HFFc6 (cell line): Measurements from ENCODE around the gene PIGC. TPM values are rescaled to one million over a fixed set of nuclear protein-coding genes. Genes with fewer than 3 reads are reported as not detected.

ENCODE experiments used
- DNase-seq: peaks from one replicate; pipeline ENCODE4 v3.0.0-alpha.2; 2018
- H3K27ac Mint-ChIP-seq: 2 replicates; pipeline ENCODE4 v1.8.0; 2020; ENCODE audit warnings: mild to moderate bottlenecking, mixed read lengths
- H3K27me3 Mint-ChIP-seq: 2 replicates; pipeline ENCODE4 v1.8.0; 2021; ENCODE audit warnings: mild to moderate bottlenecking, moderate library complexity, mixed read lengths; ENCODE audit not compliant: insufficient read depth
- H3K36me3 Mint-ChIP-seq: 2 replicates; pipeline ENCODE4 v1.8.0; 2021; ENCODE audit warnings: low read depth, mixed read lengths
- H3K4me1 Mint-ChIP-seq: 2 replicates; pipeline ENCODE4 v1.8.0; 2020; ENCODE audit warnings: low read depth, mixed read lengths
- H3K4me3 Mint-ChIP-seq: 2 replicates; pipeline ENCODE4 v1.8.0; 2020; ENCODE audit warnings: mild to moderate bottlenecking, moderate library complexity, mixed read lengths
- H3K9me3 Mint-ChIP-seq: 2 replicates; pipeline ENCODE4 v1.8.0; 2020; ENCODE audit warnings: mild to moderate bottlenecking, mixed read lengths
- CTCF ChIP-seq: fragments of 200-600 bp; sonication (generic); IDR thresholded peaks from 2 replicates; pipeline ENCODE4 v1.5.0; 2021; ENCODE audit warnings: antibody characterized with exemption, mild to moderate bottlenecking
- total RNA-seq, 6 experiments: library from RNA; stranded (reverse); fragmentation: NEBNext Ultra II Directional; extraction: Animal tissue kit (Norgen Biotek cat#: 25700); gene quantifications; 2 replicates in 1 of 6; 3 replicates in 5 of 6; pipeline ENCODE4 v1.2.3, GENCODE V29; 2021

The PIGC gene
- total RNA-seq, 6 experiments from 2014 or later: 14.2 to 17.1 (median 15.3) TPM

- peak; percentile 41; the same call in 1 of the 2 replicates for TF ChIP-seq CTCF
- Mint-ChIP-seq H3K9me3 (no peaks in the 10 kb centered on the region), H3K4me3 (no peak overlapping the region; the same call in 1 of the 2 replicates), H3K4me1 (peaks cover 59% of the 10 kb centered on the region), H3K27ac (peak overlapping the region; percentile 39; the same call in 1 of the 2 replicates), H3K36me3 (no peaks in the 10 kb centered on the region), H3K27me3 (no peaks in the 10 kb centered on the region)
- DNase-seq: no peak
These were observed 43.8 kb downstream of the PIGC start for GRCh38 chr1:172399756-172400721.

GRCh38 chr1:172398970-172399755, 44.7 kb downstream of the PIGC start:
- Mint-ChIP-seq H3K36me3 (no peaks in the 10 kb centered on the region), H3K4me1 (peaks cover 60% of the 10 kb centered on the region), H3K27me3 (no peaks in the 10 kb centered on the region), H3K27ac (peak overlapping the region; percentile 83), H3K4me3 (peak overlapping the region; percentile 72), H3K9me3 (no peaks in the 10 kb centered on the region)
- DNase-seq: peak; percentile 97
- TF ChIP-seq CTCF: peak; percentile 89

- TF ChIP-seq CTCF: no peak
- peaks cover 62% of the 10 kb centered on the region for H3K4me1 Mint-ChIP-seq
- peak overlapping the region; percentile 83 for H3K27ac Mint-ChIP-seq
- no peaks in the 10 kb centered on the region for H3K9me3 Mint-ChIP-seq
- H3K27me3 Mint-ChIP-seq: no peaks in the 10 kb centered on the region
- no peak overlapping the region for H3K4me3 Mint-ChIP-seq
- DNase-seq: no peak
- no peaks in the 10 kb centered on the region for H3K36me3 Mint-ChIP-seq
These were observed 45.7 kb downstream of the PIGC start for GRCh38 chr1:172398193-172398592.

DNA sequence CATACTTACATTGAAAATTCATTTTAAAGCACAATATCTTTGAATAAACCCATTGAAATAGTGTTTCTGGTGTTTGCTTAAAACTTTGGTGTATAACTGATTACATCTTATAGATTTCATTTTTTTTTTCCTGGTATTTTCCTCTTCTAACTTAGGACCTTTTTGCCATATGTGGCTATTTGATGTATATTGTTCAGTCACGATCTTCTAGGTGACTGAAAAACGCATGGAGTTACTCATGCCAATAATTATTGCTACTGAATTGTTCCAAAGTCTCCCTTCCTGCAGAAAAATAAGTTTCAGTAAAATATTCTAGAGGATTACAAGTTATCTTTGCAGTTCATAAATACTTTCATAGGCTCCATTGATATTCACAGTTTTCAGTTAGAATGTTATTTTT, 46.2 kb downstream of the PIGC start:
- Mint-ChIP-seq H3K4me1 (peaks cover 64% of the 10 kb centered on the region), H3K4me3 (no peak overlapping the region), H3K27ac (no peak overlapping the region), H3K27me3 (no peaks in the 10 kb centered on the region), H3K36me3 (no peaks in the 10 kb centered on the region), H3K9me3 (no peaks in the 10 kb centered on the region)
- TF ChIP-seq CTCF: no peak
- DNase-seq: no peak

- Mint-ChIP-seq H3K4me3 (no peak overlapping the region), H3K4me1 (peaks cover 64% of the 10 kb centered on the region), H3K27me3 (no peaks in the 10 kb centered on the region), H3K9me3 (no peaks in the 10 kb centered on the region), H3K36me3 (no peaks in the 10 kb centered on the region), H3K27ac (no peak overlapping the region)
- TF ChIP-seq CTCF: no peak
- no peak for DNase-seq
These were observed 46.6 kb downstream of the PIGC start for GRCh38 chr1:172397221-172397620.
